HEK293 (cell line): ENCODE data around the gene KCTD21.

Source experiments
- CTCF ChIA-PET: fragments of 350-600 bp; formaldehyde crosslinking; extraction: SDS; loops from one replicate; lab custom pipeline; 2021; ENCODE audit warnings: antibody characterized with exemption; lab: Yijun Ruan, JAX
- POLR2A ChIA-PET: fragments of 300-600 bp; formaldehyde crosslinking; extraction: SDS; loops from one replicate; lab custom pipeline; 2020; ENCODE audit warnings: antibody characterized with exemption, inconsistent platforms; lab: Yijun Ruan, JAX
- H3K27ac ChIP-seq: fragments of 200-500 bp; sonication (Bioruptor generic); 2 replicates; pipeline ENCODE4 v1.5.1; 2014; ENCODE audit warnings: low read depth, low read length, control low read depth, inconsistent platforms; ENCODE audit errors: extremely low read depth
- H3K36me3 ChIP-seq, 2 experiments: fragments of 200-500 bp in 1 of 2; sonication (Bioruptor generic) in 1 of 2; 1 replicate in 1 of 2; 2 replicates in 1 of 2; pipeline ENCODE4 v1.5.1; 2014 to 2017; ENCODE audit warnings: inconsistent platforms in 2 of 2, low read length in 2 of 2; ENCODE audit not compliant: control insufficient read depth in 2 of 2, insufficient read depth in 1 of 2
- H3K4me1 ChIP-seq: fragments of 200-500 bp; sonication (Bioruptor generic); 2 replicates; pipeline ENCODE4 v1.5.1; 2014; ENCODE audit warnings: mild to moderate bottlenecking, low read length, inconsistent platforms; ENCODE audit not compliant: control insufficient read depth, insufficient read depth
- H3K4me3 ChIP-seq: 2 replicates; pipeline ENCODE4 v1.5.1; 2011; ENCODE audit warnings: low read depth, mild to moderate bottlenecking, control low read depth, low read length, moderate library complexity
- H3K9me3 ChIP-seq: fragments of 200-500 bp; sonication (Bioruptor generic); 2 replicates; pipeline ENCODE4 v1.5.1; 2014; ENCODE audit warnings: low read depth, low read length, inconsistent platforms; ENCODE audit not compliant: control insufficient read depth, insufficient read depth
- ATF2 ChIP-seq: fragments of 450-650 bp; formaldehyde crosslinking; IDR thresholded peaks from 2 replicates; pipeline ENCODE4 v1.5.1; 2016; ENCODE audit warnings: missing biosample characterization, missing genetic modification characterization, low read depth
- GLI2 ChIP-seq: fragments of 450-650 bp; formaldehyde crosslinking; IDR thresholded peaks from 2 replicates; pipeline ENCODE4; 2017; ENCODE audit warnings: missing biosample characterization, missing genetic modification characterization, low read depth, borderline replicate concordance
- OVOL3 ChIP-seq: fragments of 450-650 bp; formaldehyde crosslinking; IDR thresholded peaks from 2 replicates; pipeline ENCODE4 v1.5.1; 2016; ENCODE audit warnings: missing biosample characterization, missing genetic modification characterization
- SP3 ChIP-seq: fragments of 450-650 bp; formaldehyde crosslinking; IDR thresholded peaks from 2 replicates; pipeline ENCODE4 v1.5.1; 2016; ENCODE audit warnings: missing biosample characterization, missing genetic modification characterization
- SP7 ChIP-seq: fragments of 450-650 bp; formaldehyde crosslinking; IDR thresholded peaks from 2 replicates; pipeline ENCODE4 v1.5.1; 2016; ENCODE audit warnings: missing biosample characterization, missing genetic modification characterization
- TSHZ1 ChIP-seq: fragments of 450-650 bp; formaldehyde crosslinking; IDR thresholded peaks from 2 replicates; pipeline ENCODE4 v1.5.1; 2016; ENCODE audit warnings: missing biosample characterization, missing genetic modification characterization, borderline replicate concordance
- YY1 ChIP-seq: fragments of 450-650 bp; formaldehyde crosslinking; IDR thresholded peaks from 2 replicates; pipeline ENCODE4 v1.5.1; 2018; ENCODE audit warnings: missing biosample characterization, missing genetic modification characterization
- ZFP69B ChIP-seq: fragments of 450-650 bp; formaldehyde crosslinking; IDR thresholded peaks from 2 replicates; pipeline ENCODE4 v1.5.1; 2016; ENCODE audit warnings: missing biosample characterization, missing genetic modification characterization
- ZNF138 ChIP-seq: fragments of 450-650 bp; formaldehyde crosslinking; IDR thresholded peaks from 2 replicates; pipeline ENCODE4 v1.5.1; 2016; ENCODE audit warnings: missing biosample characterization, missing genetic modification characterization, borderline replicate concordance
- ZNF146 ChIP-seq: fragments of 450-650 bp; formaldehyde crosslinking; IDR thresholded peaks from 2 replicates; pipeline ENCODE4 v1.5.1; 2016; ENCODE audit warnings: missing biosample characterization, missing genetic modification characterization
- ZNF19 ChIP-seq: fragments of 450-650 bp; formaldehyde crosslinking; IDR thresholded peaks from 2 replicates; pipeline ENCODE4; 2016; ENCODE audit warnings: missing biosample characterization, missing genetic modification characterization, low read depth
- ZNF223 ChIP-seq: fragments of 450-650 bp; formaldehyde crosslinking; IDR thresholded peaks from 2 replicates; pipeline ENCODE4 v1.5.1; 2016; ENCODE audit warnings: missing biosample characterization, missing genetic modification characterization
- ZNF280C ChIP-seq: fragments of 450-650 bp; formaldehyde crosslinking; IDR thresholded peaks from 2 replicates; pipeline ENCODE4 v1.5.1; 2016; ENCODE audit warnings: missing biosample characterization, missing genetic modification characterization
- ZNF292 ChIP-seq: fragments of 450-650 bp; formaldehyde crosslinking; IDR thresholded peaks from 2 replicates; pipeline ENCODE4 v1.5.1; 2016; ENCODE audit warnings: low read depth, missing biosample characterization, missing genetic modification characterization, borderline replicate concordance
- ZNF37A ChIP-seq: fragments of 450-650 bp; IDR thresholded peaks from 2 replicates; pipeline ENCODE4 v1.5.1; 2018; ENCODE audit warnings: missing biosample characterization, missing genetic modification characterization
- ZNF391 ChIP-seq: fragments of 450-650 bp; formaldehyde crosslinking; IDR thresholded peaks from 2 replicates; pipeline ENCODE4 v1.5.1; 2016; ENCODE audit warnings: low read depth, missing biosample characterization, missing genetic modification characterization, borderline replicate concordance
- ZNF529 ChIP-seq: fragments of 450-650 bp; formaldehyde crosslinking; IDR thresholded peaks from 2 replicates; pipeline ENCODE4 v1.5.1; 2017; ENCODE audit warnings: missing genetic modification characterization, missing biosample characterization; ENCODE audit not compliant: insufficient replicate concordance
- ZNF600 ChIP-seq: fragments of 450-650 bp; formaldehyde crosslinking; IDR thresholded peaks from 2 replicates; pipeline ENCODE4 v1.5.1; 2016; ENCODE audit warnings: missing biosample characterization, missing genetic modification characterization
- ZNF626 ChIP-seq: fragments of 450-650 bp; sonication (Bioruptor Pico); formaldehyde crosslinking; IDR thresholded peaks from 2 replicates; pipeline ENCODE4 v1.5.1; 2018; ENCODE audit warnings: missing biosample characterization, missing genetic modification characterization, inconsistent platforms
- ZNF664 ChIP-seq: fragments of 450-650 bp; formaldehyde crosslinking; IDR thresholded peaks from 2 replicates; pipeline ENCODE4 v1.5.1; 2016; ENCODE audit warnings: missing biosample characterization, missing genetic modification characterization
- ZNF701 ChIP-seq: fragments of 450-650 bp; formaldehyde crosslinking; IDR thresholded peaks from 2 replicates; pipeline ENCODE4 v1.5.1; 2016; ENCODE audit warnings: missing biosample characterization, missing genetic modification characterization
- ZNF747 ChIP-seq: fragments of 450-650 bp; formaldehyde crosslinking; IDR thresholded peaks from 2 replicates; pipeline ENCODE4 v1.5.1; 2016; ENCODE audit warnings: missing biosample characterization, missing genetic modification characterization
- ZNF791 ChIP-seq: fragments of 450-650 bp; formaldehyde crosslinking; IDR thresholded peaks from 2 replicates; pipeline ENCODE4 v1.5.1; 2016; ENCODE audit warnings: missing biosample characterization, missing genetic modification characterization
- ZNF830 ChIP-seq: fragments of 450-650 bp; IDR thresholded peaks from 2 replicates; pipeline ENCODE4 v1.5.0; 2018; ENCODE audit warnings: missing biosample characterization, missing genetic modification characterization, low read depth, mild to moderate bottlenecking, moderate library complexity
- ZSCAN5A ChIP-seq: fragments of 450-650 bp; formaldehyde crosslinking; IDR thresholded peaks from 2 replicates; pipeline ENCODE4 v1.5.1; 2016; ENCODE audit warnings: missing biosample characterization, missing genetic modification characterization

The KCTD21 gene

GRCh38 chr11:78205691-78206090 lies 17.3 kb upstream of the KCTD21 start (continued):
- TF ChIP-seq ZNF280C (no peak), ZNF292 (tag by site-specific recombination) (no peak), GLI2 (tag by site-specific recombination) (no peak)
- TF ChIP-seq, all 188 proteins: peak for 0

- CTCF ChIA-PET = no interaction called here
- POLR2A ChIA-PET = no interaction called here
Measured at GRCh38 chr11:78205256-78205655, 16.8 kb upstream of the KCTD21 start.

GRCh38 chr11:78203184-78203583 lies 14.8 kb upstream of the KCTD21 start:
- CTCF ChIA-PET = no interaction called here
- POLR2A ChIA-PET = no interaction called here
- Histone ChIP-seq H3K4me1 (no peaks in the 10 kb centered on the region), H3K27ac (no peak overlapping the region), H3K36me3 (peaks cover 0 to 69% of the 10 kb centered on the region in 2 experiments; a peak in 1 of 3 replicates), H3K4me3 (no peak overlapping the region), H3K9me3 (no peaks in the 10 kb centered on the region)
- TF ChIP-seq ZNF37A (tag by site-specific recombination) (no peak), ZNF19 (no peak), SP3 (tag by site-specific recombination) (no peak), ZNF223 (no peak), ZNF701 (no peak), ATF2 (tag by site-specific recombination) (no peak), SP7 (no peak), OVOL3 (tag by site-specific recombination) (no peak), ZNF830 (tag by site-specific recombination) (no peak), ZNF626 (tag by site-specific recombination) (no peak), YY1 (tag by site-specific recombination) (no peak), ZNF791 (tag by site-specific recombination) (no peak), ZNF529 (tag by site-specific recombination) (no peak), ZNF747 (no peak)

More at GRCh38 chr11:78205256-78205655, 16.8 kb upstream of the KCTD21 start:
- Histone ChIP-seq H3K36me3 (peaks cover 0 to 69% of the 10 kb centered on the region in 2 experiments; a peak in 1 of 3 replicates), H3K4me3 (no peak overlapping the region), H3K9me3 (no peaks in the 10 kb centered on the region), H3K27ac (no peak overlapping the region), H3K4me1 (no peaks in the 10 kb centered on the region)
- TF ChIP-seq TSHZ1 = no peak
- no peak for TF ChIP-seq ZSCAN5A
- TF ChIP-seq ZNF600 (tag by site-specific recombination) = no peak
- no peak for TF ChIP-seq ZNF146 (tag by site-specific recombination)
- TF ChIP-seq ZFP69B (tag by site-specific recombination) = no peak
- TF ChIP-seq ZNF138 (tag by site-specific recombination) = no peak
- no peak for TF ChIP-seq ZNF391
- TF ChIP-seq ZNF664 = no peak
